ENCODE measurements around the gene KLK2.
A peak's percentile ranks its signal among the peaks of the same experiment; 100 is the strongest.
"Not testable (repeated sequence)": the region's sequence is repeated elsewhere in the genome, so short reads cannot be mapped to it uniquely, and the experiment has no call there.

KLK2 gene

GRCh38 chr19:50894478-50895356, 21.5 kb downstream of the KLK2 start:
- DNase-seq = no peak

GRCh38 chr19:50896089-50896590, 22.9 kb downstream of the KLK2 start:
- not testable (repeated sequence) for DNase-seq

- DNase-seq = peak; percentile 35
These were observed 23.5 kb downstream of the KLK2 start for GRCh38 chr19:50896591-50897190.

GRCh38 chr19:50897191-50897607, 24.0 kb downstream of the KLK2 start:
- DNase-seq = no peak

GRCh38 chr19:50897612-50898011, 24.4 kb downstream of the KLK2 start:
- no peak for DNase-seq

- DNase-seq = no peak
These were observed 24.8 kb downstream of the KLK2 start for GRCh38 chr19:50898018-50898417.

GRCh38 chr19:50899569-50899968, 26.3 kb downstream of the KLK2 start:
- no peak for DNase-seq

GRCh38 chr19:50902640-50903039, 29.4 kb downstream of the KLK2 start:
- no peak for DNase-seq

- DNase-seq = peak; percentile 65
These were observed 33.0 kb downstream of the KLK2 start for GRCh38 chr19:50906217-50906616.

GRCh38 chr19:50908336-50908735, 35.1 kb downstream of the KLK2 start:
- DNase-seq = no peak

GRCh38 chr19:50909240-50910070, 36.2 kb downstream of the KLK2 start:
- DNase-seq = peak; percentile 65

GRCh38 chr19:50910722-50911121, 37.5 kb downstream of the KLK2 start:
- DNase-seq = no peak

- no peak for DNase-seq
These were observed 38.2 kb downstream of the KLK2 start, which contains the start of gene KLK4 for GRCh38 chr19:50911206-50912101. Gene KLK4, minus strand, starts transcription at chr19:50911395. Its CDS starts 657 bp downstream, at chr19:50910738.

- no peak for DNase-seq
These were observed 38.9 kb downstream of the KLK2 start for GRCh38 chr19:50912102-50912599.

- peak; percentile 48 for DNase-seq
These were observed 39.8 kb downstream of the KLK2 start for GRCh38 chr19:50912727-50913716.

GRCh38 chr19:50916069-50916468, 42.8 kb downstream of the KLK2 start:
- DNase-seq = no peak

- no peak for DNase-seq
These were observed 48.4 kb downstream of the KLK2 start for GRCh38 chr19:50921426-50922316.

GRCh38 chr19:50922317-50922853, 49.1 kb downstream of the KLK2 start:
- DNase-seq = peak; percentile 84

- DNase-seq = no peak
These were observed 51.3 kb downstream of the KLK2 start for GRCh38 chr19:50924586-50924985.
